Stomach (tissue), 9 donors: Measurements from ENCODE around the gene ZNF324. TPM values are rescaled to one million over a fixed set of nuclear protein-coding genes. Genes with fewer than 3 reads are reported as not detected.

Experiments used
- DNase-seq, 2 donors: peaks; one replicate each; pipeline versions ENCODE4 v3.0.0 to v3.0.0-alpha.2; 2013 to 2019
- H3K27ac ChIP-seq, 5 donors: fragments of 200-600 bp in 4 of 5; sonication (generic) in 4 of 5; one replicate each; pipeline ENCODE4 v1.5.1; 2013 to 2019; ENCODE audit warnings: mild to moderate bottlenecking in 1 of 5, moderate library complexity in 1 of 5
- H3K27me3 ChIP-seq, 3 donors: fragments of 200-600 bp; sonication (generic); one replicate each; pipeline ENCODE4 v1.5.1; 2017 to 2019; ENCODE audit warnings: mixed run types in 1 of 3
- H3K36me3 ChIP-seq, 4 donors: fragments of 200-600 bp; sonication (generic); 1 replicate in 3 of 4; 2 replicates in 1 of 4; pipeline ENCODE4 v1.5.1; 2016 to 2019
- H3K4me1 ChIP-seq, 4 donors: fragments of 200-600 bp; sonication (generic); one replicate each; pipeline ENCODE4 v1.5.1; 2016 to 2019
- H3K4me3 ChIP-seq, 4 donors: fragments of 200-600 bp; sonication (generic) in 3 of 4; one replicate each; pipeline ENCODE4 v1.5.1; 2016 to 2019; ENCODE audit warnings: mild to moderate bottlenecking in 1 of 4
- H3K9me3 ChIP-seq, 4 donors: fragments of 200-600 bp; sonication (generic); one replicate each; pipeline ENCODE4 v1.5.1; 2016 to 2019
- EP300 ChIP-seq: sonication (generic); formaldehyde crosslinking; IDR thresholded peaks from one replicate; pipeline ENCODE4 v1.6.1; 2017; ENCODE audit warnings: antibody characterized with exemption
- POLR2A ChIP-seq, 4 donors: fragments of 450-650 bp; IDR thresholded peaks; one replicate each; pipeline ENCODE4 v1.6.1; 2016; ENCODE audit warnings: antibody characterized with exemption in 4 of 4, control low read depth in 2 of 4, mild to moderate bottlenecking in 1 of 4, moderate library complexity in 1 of 4
- POLR2AphosphoS5 ChIP-seq, 3 donors: sonication (generic); formaldehyde crosslinking; IDR thresholded peaks; one replicate each; pipeline ENCODE4 v1.6.1; 2016; ENCODE audit warnings: antibody characterized with exemption in 3 of 3
- WGBS, 5 donors: extraction: QIAGEN DNeasy Blood & Tissue Kit in 3 of 5; methylation state at CpG; one replicate each; pipeline versions ENCODE4 v1.1.5 to v1.1.7; 2013 to 2018; 5-methylcytosine and 5-hydroxymethylcytosine counted together
- intact Hi-C: fragments of 100-400 bp; cut with DNase I; formaldehyde crosslinking; loops from one replicate; pipeline ENCODE4 v1.15.1; 2023; ENCODE audit warnings: low total_unique reads
- polyA plus RNA-seq, 3 donors: library from polyadenylated mRNA; stranded (reverse); fragments of 200-250 nt; gene quantifications; one replicate each; pipeline ENCODE4 v1.2.3, GENCODE V29; 2013
- total RNA-seq, 5 donors: library from RNA; depleted of rRNA; stranded (reverse); fragments of >200 nt; gene quantifications; one replicate each; pipeline versions ENCODE4 v1.1.0 to v1.2.3, GENCODE V29; 2014 to 2016
- TF ChIP-seq, protein P1 (sequence below), 7 experiments: fragments of 450-650 bp in 4 of 7; fragments of 200-600 bp in 3 of 7; sonication (generic) in 3 of 7; IDR thresholded peaks; one replicate each; pipeline ENCODE4 v1.5.1; 2016 to 2019; ENCODE audit warnings: antibody characterized with exemption in 7 of 7, control low read depth in 2 of 7, mild to moderate bottlenecking in 1 of 7
- donor health status: healthy with polysubstance abuse.
- donor health status: Bipolar disorder and iron deficiency.
- donor health status: healthy.

Gene ZNF324
- total and polyA plus RNA-seq, 8 donors = 1.7 to 11.9 (median 5.8) TPM

DNA sequence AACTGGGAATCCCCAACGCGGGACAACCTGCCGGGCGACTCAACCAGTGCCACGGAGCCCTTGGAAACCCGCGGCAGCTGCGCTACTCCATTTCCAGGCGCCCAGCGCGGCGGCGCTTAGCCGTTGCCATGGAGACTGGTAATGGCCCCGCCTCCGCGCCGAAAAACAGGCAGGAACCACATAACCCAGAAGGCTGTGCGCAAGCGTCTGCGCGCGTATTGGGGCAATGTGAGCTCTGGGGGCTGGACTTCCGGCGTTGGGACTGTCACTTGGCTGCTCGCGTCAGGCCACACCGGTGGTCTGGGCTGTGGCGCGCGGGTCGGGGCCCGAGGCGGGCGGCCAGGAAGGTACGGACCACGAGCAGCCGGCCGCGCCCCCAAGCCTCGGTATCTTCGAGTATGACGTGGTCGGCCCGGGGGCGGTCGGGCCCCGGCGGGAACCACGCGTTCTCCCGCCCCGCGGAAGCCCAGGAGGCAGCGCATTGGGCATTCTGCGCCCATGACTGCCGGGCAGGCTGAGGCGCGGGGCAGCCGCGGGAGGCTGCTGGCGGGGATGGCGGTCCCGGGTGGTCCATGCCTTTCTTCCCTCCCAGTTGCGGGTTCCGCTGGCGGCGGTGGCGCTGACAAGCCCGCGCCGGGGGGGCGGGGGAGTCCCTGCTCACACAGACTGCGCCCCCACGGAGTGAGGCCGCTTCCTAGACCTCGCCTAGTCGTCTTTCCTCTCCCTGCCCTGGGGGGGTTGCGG, 15.3 kb upstream of the ZNF324 start, which contains the start of gene ZNF324B:
Gene ZNF324B, plus strand, starts transcription at position 265 of the 744 bp plus-strand sequence. CDS start 2,080 bp downstream, outside the sequence.
- DNase-seq = peak; percentile 97 to 99
- Histone ChIP-seq H3K36me3 (peaks cover 8 to 30% (median 28%) of the 10 kb centered on the region in 4 donors), H3K9me3 (peaks cover 0 to 9% (median 0%) of the 10 kb centered on the region in 4 donors), H3K4me3 (peak within 1 kb of the TSS; percentile 76 to 96 (median 93)), H3K27ac (peak within 1 kb of the TSS; percentile 68 to 87 (median 75)), H3K4me1 (peaks cover 4 to 21% (median 15%) of the 10 kb centered on the region in 4 donors), H3K27me3 (peaks cover 0 to 26% (median 0%) of the 10 kb centered on the region in 3 donors)
- TF ChIP-seq POLR2AphosphoS5 (IDR thresholded peaks at IDR 0.05) (peak; percentile 61 to 89 (median 70)), POLR2A (IDR thresholded peaks at IDR 0.05) (no peak)
- intact Hi-C loops = no loop called here
- 0% methylated on average over 10 to 79 of the region's 79 CpGs for WGBS, 5 donors

DNA sequence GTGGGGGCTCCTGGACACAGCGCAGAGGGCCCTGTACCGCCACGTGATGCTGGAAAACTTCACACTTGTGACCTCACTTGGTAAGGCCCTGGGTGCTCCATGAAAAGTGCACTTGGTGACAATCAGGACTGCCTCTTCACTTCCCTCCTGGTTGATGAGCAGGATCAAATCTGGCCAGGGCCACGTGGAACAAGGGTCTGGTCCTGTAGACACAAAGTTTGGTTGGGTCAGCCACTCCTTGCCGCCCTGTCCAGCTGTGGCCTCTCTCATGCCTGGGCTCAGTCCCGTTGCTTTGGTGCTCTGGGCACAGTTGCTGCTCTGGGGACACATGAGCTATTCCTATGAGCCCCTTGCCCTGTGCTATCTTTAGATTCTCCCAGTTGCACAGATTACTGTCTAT, 13.1 kb upstream of the ZNF324 start:
- Histone ChIP-seq H3K9me3 (peaks cover 0 to 5% (median 0%) of the 10 kb centered on the region in 4 donors), H3K36me3 (peaks cover 14 to 52% (median 47%) of the 10 kb centered on the region in 4 donors), H3K27ac (no peak overlapping the region), H3K4me3 (no peak overlapping the region), H3K4me1 (peaks cover 4 to 21% (median 15%) of the 10 kb centered on the region in 4 donors), H3K27me3 (peaks cover 0 to 7% (median 0%) of the 10 kb centered on the region in 3 donors)
- 92 to 96% (median 94%) methylated on average over 6 of the region's 6 CpGs for WGBS, 5 donors
- intact Hi-C loops = no loop called here
- TF ChIP-seq, protein P1, sequence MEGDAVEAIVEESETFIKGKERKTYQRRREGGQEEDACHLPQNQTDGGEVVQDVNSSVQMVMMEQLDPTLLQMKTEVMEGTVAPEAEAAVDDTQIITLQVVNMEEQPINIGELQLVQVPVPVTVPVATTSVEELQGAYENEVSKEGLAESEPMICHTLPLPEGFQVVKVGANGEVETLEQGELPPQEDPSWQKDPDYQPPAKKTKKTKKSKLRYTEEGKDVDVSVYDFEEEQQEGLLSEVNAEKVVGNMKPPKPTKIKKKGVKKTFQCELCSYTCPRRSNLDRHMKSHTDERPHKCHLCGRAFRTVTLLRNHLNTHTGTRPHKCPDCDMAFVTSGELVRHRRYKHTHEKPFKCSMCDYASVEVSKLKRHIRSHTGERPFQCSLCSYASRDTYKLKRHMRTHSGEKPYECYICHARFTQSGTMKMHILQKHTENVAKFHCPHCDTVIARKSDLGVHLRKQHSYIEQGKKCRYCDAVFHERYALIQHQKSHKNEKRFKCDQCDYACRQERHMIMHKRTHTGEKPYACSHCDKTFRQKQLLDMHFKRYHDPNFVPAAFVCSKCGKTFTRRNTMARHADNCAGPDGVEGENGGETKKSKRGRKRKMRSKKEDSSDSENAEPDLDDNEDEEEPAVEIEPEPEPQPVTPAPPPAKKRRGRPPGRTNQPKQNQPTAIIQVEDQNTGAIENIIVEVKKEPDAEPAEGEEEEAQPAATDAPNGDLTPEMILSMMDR (IDR thresholded peaks at IDR 0.05) = no peak
- no peak for TF ChIP-seq EP300
- no peak for TF ChIP-seq POLR2AphosphoS5 (IDR thresholded peaks at IDR 0.05)
- TF ChIP-seq POLR2A (IDR thresholded peaks at IDR 0.05) = no peak
- no peak for DNase-seq

DNA sequence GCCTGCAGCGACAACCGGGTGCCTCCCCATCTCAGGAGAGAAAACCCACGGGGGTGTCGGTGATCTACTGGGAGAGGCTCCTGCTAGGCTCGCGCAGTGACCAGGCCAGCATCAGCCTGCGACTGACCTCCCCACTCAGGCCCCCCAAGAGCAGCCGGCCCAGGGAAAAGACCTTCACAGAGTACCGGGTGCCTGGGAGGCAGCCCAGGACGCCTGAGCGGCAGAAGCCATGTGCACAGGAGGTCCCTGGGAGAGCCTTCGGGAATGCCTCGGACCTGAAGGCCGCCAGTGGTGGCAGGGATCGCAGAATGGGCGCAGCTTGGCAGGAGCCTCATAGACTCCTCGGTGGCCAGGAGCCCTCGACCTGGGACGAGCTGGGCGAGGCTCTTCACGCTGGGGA, 11.6 kb upstream of the ZNF324 start:
- 93 to 97% (median 96%) methylated on average over 19 to 21 of the region's 21 CpGs for WGBS, 5 donors
- peaks cover 4 to 21% (median 15%) of the 10 kb centered on the region in 4 donors for H3K4me1 ChIP-seq
- TF ChIP-seq POLR2A (IDR thresholded peaks at IDR 0.05) (no peak), POLR2AphosphoS5 (IDR thresholded peaks at IDR 0.05) (no peak), EP300 (no peak)
- TF ChIP-seq, protein P1 (IDR thresholded peaks at IDR 0.05) = no peak
- DNase-seq = no peak
- intact Hi-C loops = no loop called here
- no peak overlapping the region for H3K4me3 ChIP-seq
- no peaks in the 10 kb centered on the region for H3K27me3 ChIP-seq
- H3K36me3 ChIP-seq = peaks cover 14 to 57% (median 47%) of the 10 kb centered on the region in 4 donors
- no peaks in the 10 kb centered on the region for H3K9me3 ChIP-seq
- no peak overlapping the region for H3K27ac ChIP-seq

- WGBS, 5 donors = 97 to 98% (median 98%) methylated on average over 30 to 35 of the region's 35 CpGs
- intact Hi-C loops = no loop called here
- no peak for DNase-seq
- no peak overlapping the region for H3K4me3 ChIP-seq
- peaks cover 0 to 14% (median 9%) of the 10 kb centered on the region in 4 donors for H3K4me1 ChIP-seq
- TF ChIP-seq, protein P1 (IDR thresholded peaks at IDR 0.05) = no peak
- no peak for TF ChIP-seq POLR2AphosphoS5 (IDR thresholded peaks at IDR 0.05)
- TF ChIP-seq POLR2A (IDR thresholded peaks at IDR 0.05) = no peak
- TF ChIP-seq EP300 = no peak
- peaks cover 14 to 57% (median 47%) of the 10 kb centered on the region in 4 donors for H3K36me3 ChIP-seq
- no peaks in the 10 kb centered on the region for H3K27me3 ChIP-seq
- no peaks in the 10 kb centered on the region for H3K9me3 ChIP-seq
- no peak overlapping the region for H3K27ac ChIP-seq
Observed at GRCh38 chr19:58456111-58456510, 10.8 kb upstream of the ZNF324 start.
